Loucy (cell line): ENCODE results near the gene LEMD1.

ENCODE experiments used
- H2AFZ ChIP-seq: fragments of 200-600 bp; sonication (generic); 2 replicates; pipeline ENCODE4 v1.6.0; 2016; ENCODE audit warnings: antibody characterized with exemption, mild to moderate bottlenecking, low read length, moderate library complexity
- H3F3A ChIP-seq: fragments of 200-600 bp; 2 replicates; pipeline ENCODE4 v1.6.0; 2016; ENCODE audit warnings: antibody characterized with exemption, low read depth, mild to moderate bottlenecking
- H3K27me3 ChIP-seq: fragments of 200-600 bp; sonication (generic); 2 replicates; pipeline ENCODE4 v1.6.1; 2014; ENCODE audit warnings: low read length, mild to moderate bottlenecking; ENCODE audit not compliant: insufficient read depth, poor library complexity, severe bottlenecking
- H3K36me3 ChIP-seq: fragments of 200-600 bp; sonication (generic); 2 replicates; pipeline ENCODE4 v1.6.1; 2016; ENCODE audit warnings: low read length; ENCODE audit not compliant: insufficient read depth
- H3K4me1 ChIP-seq: fragments of 200-600 bp; sonication (generic); 2 replicates; pipeline ENCODE4 v1.5.1; 2014; ENCODE audit warnings: low read length, mild to moderate bottlenecking; ENCODE audit not compliant: insufficient read depth, poor library complexity, severe bottlenecking
- H3K4me2 ChIP-seq: fragments of 200-600 bp; sonication (generic); 2 replicates; pipeline ENCODE4 v1.6.0; 2014; ENCODE audit warnings: antibody characterized with exemption, low read length, low read depth, mild to moderate bottlenecking; ENCODE audit not compliant: poor library complexity, severe bottlenecking
- H3K4me3 ChIP-seq: fragments of 200-600 bp; sonication (generic); 2 replicates; pipeline ENCODE4 v1.5.1; 2014; ENCODE audit warnings: low read length, mild to moderate bottlenecking, mixed read lengths; ENCODE audit not compliant: poor library complexity, severe bottlenecking
- H3K79me2 ChIP-seq: fragments of 200-600 bp; sonication (generic); 2 replicates; pipeline ENCODE4 v1.6.1; 2014; ENCODE audit warnings: low read length; ENCODE audit not compliant: insufficient read depth
- H3K9ac ChIP-seq: fragments of 200-600 bp; sonication (generic); 2 replicates; pipeline ENCODE4 v1.6.0; 2014; ENCODE audit warnings: mild to moderate bottlenecking, low read depth, low read length, moderate library complexity; ENCODE audit not compliant: poor library complexity, severe bottlenecking
- H3K9me2 ChIP-seq: fragments of 200-600 bp; sonication (generic); replicated peaks from 2 replicates; pipeline ENCODE4 v1.6.1; 2016; ENCODE audit warnings: low read depth, low read length, mixed read lengths
- H3K9me3 ChIP-seq: fragments of 200-600 bp; sonication (generic); 2 replicates; pipeline ENCODE4 v1.6.1; 2014; ENCODE audit warnings: mild to moderate bottlenecking, antibody characterized with exemption, low read length, low read depth; ENCODE audit not compliant: insufficient read depth
- H4K20me1 ChIP-seq: fragments of 200-600 bp; sonication (generic); 2 replicates; pipeline ENCODE4 v1.6.0; 2014; ENCODE audit warnings: antibody characterized with exemption, low read length, mild to moderate bottlenecking; ENCODE audit not compliant: insufficient read depth, poor library complexity, severe bottlenecking
- CTCF ChIP-seq: fragments of 200-600 bp; sonication (generic); conservative IDR thresholded peaks from 2 replicates; pipeline ENCODE4 v1.5.1; 2014; ENCODE audit warnings: mild to moderate bottlenecking, antibody characterized with exemption, low read length
- EZH2phosphoT487 ChIP-seq: fragments of 200-600 bp; IDR thresholded peaks from 2 replicates; pipeline ENCODE4 v1.6.1; 2018; ENCODE audit warnings: antibody characterized with exemption, mild to moderate bottlenecking, moderate library complexity, borderline replicate concordance

LEMD1 gene

GRCh38 chr1:205344066-205344928, 77.6 kb downstream of the LEMD1 start:
- Histone ChIP-seq H3K4me1 (peaks cover 2% of the 10 kb centered on the region), H3K36me3 (no peaks in the 10 kb centered on the region), H3K9me3 (no peaks in the 10 kb centered on the region), H4K20me1 (no peaks in the 10 kb centered on the region), H3F3A (no peaks in the 10 kb centered on the region), H3K4me3 (no peak overlapping the region), H3K79me2 (no peaks in the 10 kb centered on the region), H3K27me3 (no peaks in the 10 kb centered on the region), H2AFZ (no peak overlapping the region), H3K9me2 (no peaks in the 10 kb centered on the region), H3K9ac (no peak overlapping the region), H3K4me2 (no peak overlapping the region)
- TF ChIP-seq CTCF (no peak), EZH2phosphoT487 (no peak)

GRCh38 chr1:205343431-205344065, 78.3 kb downstream of the LEMD1 start:
- H3K27me3 ChIP-seq: no peaks in the 10 kb centered on the region
- no peak overlapping the region for H3K9ac ChIP-seq
- H3K9me2 ChIP-seq: no peaks in the 10 kb centered on the region
- H3K79me2 ChIP-seq: no peaks in the 10 kb centered on the region
- no peaks in the 10 kb centered on the region for H3F3A ChIP-seq
- H4K20me1 ChIP-seq: no peaks in the 10 kb centered on the region
- H3K4me1 ChIP-seq: no peaks in the 10 kb centered on the region
- H3K4me2 ChIP-seq: no peak overlapping the region
- TF ChIP-seq CTCF: no peak; the same call in 1 of the 2 replicates
- TF ChIP-seq EZH2phosphoT487: no peak
- no peaks in the 10 kb centered on the region for H3K36me3 ChIP-seq
- H3K4me3 ChIP-seq: no peak overlapping the region
- no peak overlapping the region for H2AFZ ChIP-seq
- no peaks in the 10 kb centered on the region for H3K9me3 ChIP-seq

GRCh38 chr1:205342986-205343385, 78.9 kb downstream of the LEMD1 start:
- no peaks in the 10 kb centered on the region for H3K4me1 ChIP-seq
- H2AFZ ChIP-seq: no peak overlapping the region
- H4K20me1 ChIP-seq: no peaks in the 10 kb centered on the region
- H3K36me3 ChIP-seq: no peaks in the 10 kb centered on the region
- H3K27me3 ChIP-seq: no peaks in the 10 kb centered on the region
- no peaks in the 10 kb centered on the region for H3K9me2 ChIP-seq
- no peaks in the 10 kb centered on the region for H3K79me2 ChIP-seq
- H3F3A ChIP-seq: no peaks in the 10 kb centered on the region
- H3K9ac ChIP-seq: no peak overlapping the region
- H3K4me2 ChIP-seq: no peak overlapping the region
- H3K9me3 ChIP-seq: no peaks in the 10 kb centered on the region
- TF ChIP-seq CTCF (no peak), EZH2phosphoT487 (no peak)
- H3K4me3 ChIP-seq: no peak overlapping the region
